GM10266 (cell line): ENCODE results near the gene MAP2K5.

Experiments used
- DNase-seq: peaks from one replicate; pipeline ENCODE4 v3.0.0; 2012; ENCODE audit errors: extremely low spot score
- CTCF ChIP-seq: IDR thresholded peaks from 2 replicates; pipeline ENCODE4 v1.5.1; 2012; ENCODE audit warnings: mild to moderate bottlenecking, low read depth; ENCODE audit not compliant: control insufficient read depth, insufficient read depth; ENCODE audit errors: missing control alignments

MAP2K5 gene

DNA sequence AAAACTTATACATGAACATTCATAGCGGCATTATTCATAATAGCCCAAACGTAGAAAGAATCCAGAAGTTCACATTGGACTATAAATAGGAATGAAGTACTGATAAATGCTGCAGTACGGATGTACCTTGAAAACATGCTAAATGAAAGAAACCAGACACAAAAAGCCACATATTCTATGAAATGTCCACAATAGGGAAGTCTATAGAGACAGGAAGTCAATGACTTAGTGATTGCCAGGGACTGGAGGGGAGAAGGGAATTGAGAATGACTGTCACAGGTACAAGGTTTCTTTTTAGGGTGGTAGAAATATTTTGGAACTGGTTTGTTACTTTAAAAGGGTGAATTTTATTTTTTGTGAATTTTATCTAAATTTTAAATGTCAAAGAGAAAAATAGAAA, 211.4 kb downstream of the MAP2K5 start:
- no peak for DNase-seq
- no peak for TF ChIP-seq CTCF

DNA sequence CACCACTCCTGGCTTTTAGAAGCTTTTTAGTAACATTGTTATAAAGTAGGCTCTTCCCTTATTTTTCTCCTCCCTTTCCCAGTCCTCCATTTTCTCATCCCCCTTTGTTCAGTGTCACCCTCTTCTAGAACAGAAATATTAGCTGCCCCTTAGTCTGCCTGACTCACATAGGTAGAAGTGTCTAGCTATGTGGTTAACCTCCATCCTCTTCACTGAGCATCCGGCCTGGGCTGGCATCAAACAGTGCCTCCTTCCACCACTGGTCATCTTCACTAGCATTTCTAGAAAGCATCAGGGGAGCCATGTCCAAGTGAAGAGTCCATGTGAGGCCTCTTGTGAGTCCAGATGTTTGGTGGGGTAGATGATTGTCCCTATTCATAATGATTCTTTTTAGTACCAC, 212.8 kb downstream of the MAP2K5 start:
- no peak for DNase-seq
- no peak for TF ChIP-seq CTCF

DNA sequence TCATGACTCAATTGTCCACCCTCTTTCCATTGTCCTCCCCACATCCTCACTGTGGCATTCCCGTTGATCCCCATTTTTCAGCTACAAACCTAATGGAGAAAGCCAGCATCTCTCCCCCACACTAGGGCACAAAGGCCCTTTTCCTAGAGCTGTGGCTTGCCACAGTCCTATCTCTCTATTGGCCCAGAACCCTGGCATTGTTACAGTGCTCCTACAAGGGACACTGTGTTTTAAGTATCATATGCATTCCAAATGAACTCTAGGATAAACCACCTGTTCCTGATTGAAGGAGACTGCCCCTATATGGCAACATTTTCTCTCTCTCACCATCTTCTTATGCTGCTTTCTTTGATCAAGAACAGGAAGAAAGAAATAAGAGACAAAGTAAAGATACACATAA, 213.4 kb downstream of the MAP2K5 start:
- no peak for DNase-seq

DNA sequence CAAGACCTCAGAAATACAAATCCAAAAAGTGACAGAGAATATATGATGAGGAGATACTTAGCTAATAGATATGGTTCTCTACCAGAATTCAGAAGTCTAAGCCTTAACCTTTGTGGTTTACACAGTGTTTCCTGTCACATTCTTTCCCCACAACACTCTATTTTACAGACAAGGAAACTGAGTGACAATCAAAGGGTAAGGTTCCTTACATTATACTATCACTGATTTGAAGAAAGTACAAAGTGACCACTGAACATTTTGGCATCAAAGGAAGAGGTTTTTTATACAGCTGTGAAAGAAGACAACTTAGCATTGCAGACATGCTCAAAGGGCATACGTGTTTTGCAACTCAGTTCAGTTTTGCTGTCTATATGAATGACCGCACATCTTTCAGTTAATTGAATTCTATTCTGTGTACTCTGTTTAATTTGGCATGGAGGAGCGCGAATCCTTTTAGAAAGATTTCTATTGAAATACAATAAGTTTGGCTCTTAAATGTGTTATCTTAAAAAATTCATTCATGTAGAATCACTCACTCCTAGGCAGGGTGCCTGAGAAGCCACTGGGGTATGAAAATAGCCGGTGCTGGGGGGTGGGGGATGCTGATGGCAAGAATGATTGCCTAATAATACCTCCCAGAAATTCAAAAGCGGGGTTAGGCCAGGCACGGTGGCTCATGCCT, 216.3 kb downstream of the MAP2K5 start:
- no peak for DNase-seq
- no peak for TF ChIP-seq CTCF

More for the DNA sequence above, 213.4 kb downstream of the MAP2K5 start:
- TF ChIP-seq CTCF = no peak

DNA sequence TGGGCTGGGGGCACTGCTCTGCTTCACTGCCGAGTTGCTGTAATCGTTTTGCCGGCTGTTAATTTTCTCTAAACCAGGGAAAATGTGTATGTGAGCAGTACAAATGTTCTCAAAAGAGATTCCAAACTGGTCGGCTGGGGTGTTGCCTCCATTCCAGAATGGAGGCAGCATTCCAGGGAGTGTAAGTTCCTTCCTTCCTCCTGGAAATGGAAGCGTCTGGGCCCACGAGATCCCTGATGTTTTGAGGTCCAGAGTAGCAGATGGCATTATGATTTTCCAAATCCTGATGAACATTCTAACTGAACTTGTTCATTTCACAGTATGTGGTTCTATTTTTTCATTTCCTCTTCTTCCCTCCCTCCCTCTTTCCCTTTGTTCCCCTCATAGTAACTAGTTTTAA, 218.4 kb downstream of the MAP2K5 start:
- no peak for DNase-seq
- TF ChIP-seq CTCF = no peak

GRCh38 chr15:67761343-67761742, 218.8 kb downstream of the MAP2K5 start:
- TF ChIP-seq CTCF = no peak

GRCh38 chr15:67762610-67763368, 220.3 kb downstream of the MAP2K5 start:
- TF ChIP-seq CTCF = no peak
- peak; percentile 67 for DNase-seq

More at GRCh38 chr15:67761343-67761742, 218.8 kb downstream of the MAP2K5 start:
- no peak for DNase-seq
